HG02885 (cell line): Measurements from ENCODE around the gene XRCC2.
A peak's percentile ranks its signal among the peaks of the same experiment; 100 is the strongest.
"Not testable (repeated sequence)": the region's sequence is repeated elsewhere in the genome, so short reads cannot be mapped to it uniquely, and the experiment has no call there.

Source experiments
- ATAC-seq: cut with Tn5 transposase; IDR thresholded peaks from one replicate; pipeline ENCODE4 v1.9.1; 2021; ENCODE audit warnings: mild to moderate bottlenecking; ENCODE audit not compliant: unreplicated experiment, poor library complexity

The XRCC2 gene

GRCh38 chr7:152675759-152676636, at the start of gene XRCC2:
XRCC2 (minus strand) TSS chr7:152676141; CDS start chr7:152676079, 62 bp downstream.
- ATAC-seq: peak; percentile 92

GRCh38 chr7:152723364-152723763, 47.4 kb upstream of the XRCC2 start:
- no peak for ATAC-seq

- ATAC-seq: not testable (repeated sequence)
These were observed 36.6 kb upstream of the XRCC2 start for GRCh38 chr7:152712412-152713042.

- ATAC-seq: no peak
These were observed 35.6 kb upstream of the XRCC2 start for GRCh38 chr7:152711444-152711944.

GRCh38 chr7:152710153-152710442, 34.2 kb upstream of the XRCC2 start:
- no peak for ATAC-seq

GRCh38 chr7:152709287-152710152, 33.6 kb upstream of the XRCC2 start:
- ATAC-seq: no peak

- ATAC-seq: no peak
These were observed 28.9 kb upstream of the XRCC2 start for GRCh38 chr7:152704796-152705384.

- ATAC-seq: no peak
These were observed 23.1 kb upstream of the XRCC2 start for GRCh38 chr7:152699079-152699478.

- ATAC-seq: not testable (repeated sequence)
These were observed 21.5 kb upstream of the XRCC2 start for GRCh38 chr7:152697268-152697974.

GRCh38 chr7:152692196-152692595, 16.3 kb upstream of the XRCC2 start:
- not testable (repeated sequence) for ATAC-seq

- ATAC-seq: no peak
These were observed 7.4 kb upstream of the XRCC2 start for GRCh38 chr7:152683297-152683696.

- ATAC-seq: no peak
These were observed 2.1 kb upstream of the XRCC2 start for GRCh38 chr7:152677808-152678670.

- peak; percentile 39 for ATAC-seq
These were observed 832 bp downstream of the XRCC2 start for GRCh38 chr7:152674860-152675758.

- no peak for ATAC-seq
These were observed 2.0 kb downstream of the XRCC2 start for GRCh38 chr7:152673897-152674296.

GRCh38 chr7:152672626-152673025, 3.3 kb downstream of the XRCC2 start:
- ATAC-seq: no peak

GRCh38 chr7:152669758-152670157, 6.2 kb downstream of the XRCC2 start:
- ATAC-seq: no peak

GRCh38 chr7:152668975-152669374, 7.0 kb downstream of the XRCC2 start:
- ATAC-seq: no peak

- peak; percentile 72 for ATAC-seq
These were observed 8.0 kb downstream of the XRCC2 start for GRCh38 chr7:152667958-152668357.
